ENCODE measurements around the gene TRAPPC11.

DNA sequence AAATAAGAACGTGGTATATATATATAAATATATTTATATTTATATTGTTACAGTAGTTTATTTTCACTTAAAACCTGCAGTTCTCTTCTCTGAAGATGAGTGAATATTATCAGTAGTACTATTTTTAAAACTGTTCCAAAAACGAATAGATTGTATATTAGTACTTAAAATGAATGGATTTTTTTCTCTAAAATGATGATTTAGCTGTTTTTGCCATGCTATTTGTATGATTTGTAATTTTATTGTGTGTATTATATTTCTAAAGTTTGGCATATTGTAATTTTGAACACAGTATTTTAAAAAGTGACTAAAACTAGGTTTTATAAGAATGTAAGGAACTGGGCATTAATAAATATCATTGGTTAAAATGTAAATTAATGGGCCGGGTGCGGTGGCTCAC lies 22.0 kb downstream of the TRAPPC11 start:
- TF ChIP-seq, protein P1, sequence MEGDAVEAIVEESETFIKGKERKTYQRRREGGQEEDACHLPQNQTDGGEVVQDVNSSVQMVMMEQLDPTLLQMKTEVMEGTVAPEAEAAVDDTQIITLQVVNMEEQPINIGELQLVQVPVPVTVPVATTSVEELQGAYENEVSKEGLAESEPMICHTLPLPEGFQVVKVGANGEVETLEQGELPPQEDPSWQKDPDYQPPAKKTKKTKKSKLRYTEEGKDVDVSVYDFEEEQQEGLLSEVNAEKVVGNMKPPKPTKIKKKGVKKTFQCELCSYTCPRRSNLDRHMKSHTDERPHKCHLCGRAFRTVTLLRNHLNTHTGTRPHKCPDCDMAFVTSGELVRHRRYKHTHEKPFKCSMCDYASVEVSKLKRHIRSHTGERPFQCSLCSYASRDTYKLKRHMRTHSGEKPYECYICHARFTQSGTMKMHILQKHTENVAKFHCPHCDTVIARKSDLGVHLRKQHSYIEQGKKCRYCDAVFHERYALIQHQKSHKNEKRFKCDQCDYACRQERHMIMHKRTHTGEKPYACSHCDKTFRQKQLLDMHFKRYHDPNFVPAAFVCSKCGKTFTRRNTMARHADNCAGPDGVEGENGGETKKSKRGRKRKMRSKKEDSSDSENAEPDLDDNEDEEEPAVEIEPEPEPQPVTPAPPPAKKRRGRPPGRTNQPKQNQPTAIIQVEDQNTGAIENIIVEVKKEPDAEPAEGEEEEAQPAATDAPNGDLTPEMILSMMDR (IDR thresholded peaks at IDR 0.05; ENCODE audit: low read length), result no peak
- TF ChIP-seq EZH2 (IDR thresholded peaks at IDR 0.05; ENCODE audit: borderline replicate concordance, low read length), result no peak
